SKM-1 (cell line): ENCODE data around the gene SPATA24.
A peak's percentile ranks its signal among the peaks of the same experiment; 100 is the strongest.
"Not testable (repeated sequence)": the region's sequence is repeated elsewhere in the genome, so short reads cannot be mapped to it uniquely, and the experiment has no call there.

Experiments
- DNase-seq: peaks from one replicate; lab custom pipeline; 2025; ENCODE audit not compliant: unreplicated experiment; lab: John Stamatoyannopoulos, UW

Gene SPATA24

DNA sequence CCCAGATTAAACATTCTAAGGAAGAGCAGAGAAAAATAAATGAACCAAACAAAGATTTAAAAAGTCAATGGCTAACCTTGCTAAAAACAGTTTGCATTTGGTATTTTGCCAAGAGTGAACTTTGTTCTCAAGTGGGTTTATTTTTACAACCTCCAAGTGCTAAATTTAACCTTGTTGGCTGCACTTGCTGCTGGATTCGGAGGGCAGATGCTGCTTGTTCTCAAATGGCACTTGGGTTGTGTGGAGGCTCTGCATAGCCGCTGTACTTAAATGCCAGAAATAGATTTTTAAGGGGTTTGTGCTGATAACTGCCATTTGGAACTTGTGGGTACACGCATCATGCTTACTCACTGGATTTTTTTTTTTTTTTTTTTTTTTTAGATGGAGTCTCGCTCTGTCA, 13.3 kb upstream of the SPATA24 start:
- DNase-seq, result no peak

DNA sequence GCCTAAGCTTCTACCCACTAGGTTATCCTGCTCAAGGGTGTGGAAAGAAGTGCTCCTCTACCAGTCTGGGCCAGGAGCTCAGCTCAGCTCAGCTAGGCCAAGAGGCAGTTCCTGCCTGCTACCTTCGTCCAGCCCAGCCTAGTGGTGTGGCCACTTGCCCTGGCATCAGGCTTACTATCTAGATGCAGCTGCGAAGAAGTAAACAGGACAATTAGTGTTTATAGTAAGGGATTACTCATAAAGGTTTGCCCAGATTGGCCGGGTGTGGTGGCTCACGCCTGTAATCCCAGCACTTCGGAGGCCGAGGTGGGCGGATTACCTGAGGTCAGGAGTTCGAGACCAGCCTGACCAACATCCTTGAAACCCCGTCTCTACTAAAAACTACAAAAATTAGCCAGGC, 12.8 kb upstream of the SPATA24 start:
- DNase-seq, result no peak

DNA sequence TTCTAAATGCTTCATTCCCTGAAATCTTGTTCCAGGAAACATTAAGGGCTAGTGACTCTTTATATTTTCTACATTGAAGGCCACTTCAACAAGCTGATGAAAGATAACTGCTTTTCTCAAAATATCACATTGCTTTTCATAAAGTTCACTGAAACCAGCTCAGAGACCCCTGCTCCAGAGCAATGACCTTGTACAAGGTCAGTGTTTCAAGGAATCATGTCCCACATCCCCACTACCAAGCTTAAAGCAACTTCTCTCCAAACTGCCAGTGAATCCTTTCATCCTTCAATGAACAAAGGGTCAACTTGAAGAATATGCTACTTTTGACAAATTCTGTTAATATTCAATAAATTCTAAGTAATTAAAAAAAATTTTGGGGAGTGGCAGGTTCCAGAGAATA, 12.0 kb upstream of the SPATA24 start:
- no peak for DNase-seq

DNA sequence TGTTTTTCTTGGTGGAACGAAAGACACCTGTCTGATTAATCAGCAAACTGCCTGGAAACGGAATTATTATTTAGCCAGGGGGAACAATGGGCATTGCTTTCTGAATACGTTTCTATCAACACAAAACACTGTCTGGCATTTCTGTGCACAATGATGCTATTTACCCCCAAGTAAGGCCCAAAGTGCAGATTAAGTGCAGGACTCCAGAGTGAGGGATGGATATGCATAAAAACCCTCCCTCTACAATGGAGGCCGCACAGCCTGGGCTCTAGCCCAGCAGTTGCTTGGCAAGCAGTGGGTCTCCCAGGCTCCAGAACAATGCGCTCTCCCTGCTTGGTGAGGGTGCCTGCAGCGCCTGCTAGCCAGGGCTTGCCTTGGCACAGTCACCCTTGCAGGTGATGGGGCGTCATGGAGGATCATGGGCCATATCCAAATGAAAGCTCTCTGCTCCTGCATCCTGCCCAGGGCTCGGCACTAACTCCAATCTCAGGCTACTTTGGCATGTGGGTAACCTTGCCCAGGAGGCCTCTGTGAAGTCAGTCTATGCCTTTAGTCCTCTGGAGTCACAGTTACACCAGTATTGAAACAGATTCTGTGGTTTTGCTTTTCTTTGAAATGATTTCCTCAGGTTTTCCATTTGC, 11.5 kb upstream of the SPATA24 start:
- DNase-seq, result no peak

DNA sequence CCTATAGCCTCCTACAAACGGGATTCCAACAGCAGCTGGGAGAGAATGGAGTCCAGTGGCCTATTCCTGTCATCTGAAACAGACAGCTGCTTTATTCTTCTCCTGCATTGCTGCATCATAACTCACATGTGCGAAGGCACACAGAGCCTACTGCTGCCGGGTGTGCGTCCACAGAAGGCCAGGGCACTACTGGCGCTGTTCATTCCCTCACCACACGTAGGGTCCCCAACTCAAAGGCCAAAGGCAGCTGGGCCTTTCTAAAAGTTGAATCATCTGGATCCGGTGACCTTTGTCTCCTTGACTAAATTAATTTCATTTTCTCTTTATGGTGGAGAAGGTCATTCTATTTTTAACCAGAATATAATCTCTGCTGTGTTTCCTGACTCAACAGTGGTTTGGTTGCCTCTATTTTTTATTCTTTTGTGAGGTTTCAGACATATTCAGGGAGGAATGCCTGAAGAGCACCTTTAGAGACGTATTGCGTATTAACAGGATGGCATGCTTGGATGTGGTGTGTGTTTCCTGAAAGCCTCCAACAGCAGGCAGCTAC, 10.8 kb upstream of the SPATA24 start:
- no peak for DNase-seq

DNA sequence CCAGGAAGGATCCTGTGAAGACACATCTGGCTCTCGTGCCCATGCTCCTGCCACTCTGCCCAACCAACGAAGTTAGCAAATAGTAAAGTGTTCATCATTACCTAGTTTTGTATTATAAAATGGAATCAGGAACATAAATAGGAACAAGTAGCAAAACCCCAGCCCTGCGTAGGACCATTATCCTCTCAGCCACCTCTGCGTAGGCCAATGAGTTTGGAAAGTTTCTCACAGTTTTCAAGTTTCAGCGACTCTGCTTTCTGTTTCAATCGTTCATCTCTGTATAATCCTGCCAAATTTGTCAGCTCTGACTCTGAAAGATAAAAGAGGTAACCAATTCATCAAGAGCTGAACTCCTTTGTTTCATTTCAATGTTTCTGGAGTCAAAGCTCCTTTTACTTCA, 10.1 kb upstream of the SPATA24 start:
- no peak for DNase-seq

DNA sequence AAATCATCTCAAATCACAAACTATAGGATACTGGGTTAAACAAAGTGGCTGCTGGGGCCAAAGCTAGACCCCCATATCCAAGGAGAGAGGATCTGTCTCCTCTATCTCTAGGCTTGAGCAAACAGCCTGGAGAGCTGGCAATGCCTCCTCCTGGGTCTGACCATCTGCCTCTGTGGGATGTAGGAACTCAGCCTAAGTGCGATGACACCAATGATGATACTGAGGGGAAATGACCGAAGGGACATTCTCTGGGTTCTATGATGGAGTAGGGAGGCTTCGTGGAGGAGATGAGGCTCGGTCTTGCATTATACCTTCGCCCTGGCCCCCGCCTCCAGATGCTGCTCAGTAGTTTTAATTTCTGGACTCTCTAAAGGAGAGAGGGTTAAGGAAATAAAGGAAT, 9.3 kb upstream of the SPATA24 start:
- DNase-seq, result no peak

DNA sequence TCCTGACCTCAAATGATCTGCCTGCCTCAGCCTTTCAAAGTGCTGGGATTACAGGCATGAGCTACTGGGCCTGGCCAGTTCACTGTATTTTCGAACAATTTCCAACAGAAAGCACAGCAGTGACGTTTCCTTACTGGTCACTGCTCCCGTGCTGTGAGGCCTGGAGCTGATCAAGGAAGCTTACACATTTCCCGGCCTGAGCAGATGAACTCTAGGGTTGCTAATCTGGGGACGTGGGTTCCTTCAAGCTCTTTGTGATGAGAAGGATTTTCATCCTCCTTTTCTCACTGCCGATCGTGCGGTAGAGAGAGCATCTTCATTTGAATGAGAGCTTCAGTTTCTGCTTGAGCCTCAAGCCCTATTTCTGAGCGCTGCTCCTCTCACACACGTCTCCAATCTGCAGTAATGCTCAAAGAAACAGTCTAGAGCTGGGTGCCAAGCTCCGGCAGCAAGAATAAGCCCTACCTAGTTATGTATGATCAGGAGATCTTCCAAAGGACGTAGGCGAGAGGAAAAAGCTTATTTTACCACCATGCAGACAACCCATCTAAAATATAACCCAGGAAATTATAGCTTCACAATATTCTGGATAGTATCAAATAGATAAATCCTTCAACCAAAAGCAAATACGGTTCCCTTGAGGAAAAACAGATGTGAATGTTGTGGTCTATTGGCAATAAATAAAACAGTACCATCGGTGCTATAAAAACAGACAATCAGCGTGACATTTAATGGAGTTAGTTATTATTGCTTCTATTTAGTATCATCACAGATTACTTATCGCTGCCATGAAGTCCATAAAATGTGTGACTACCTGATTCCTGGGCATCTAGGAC, 7.3 kb upstream of the SPATA24 start:
- no peak for DNase-seq

DNA sequence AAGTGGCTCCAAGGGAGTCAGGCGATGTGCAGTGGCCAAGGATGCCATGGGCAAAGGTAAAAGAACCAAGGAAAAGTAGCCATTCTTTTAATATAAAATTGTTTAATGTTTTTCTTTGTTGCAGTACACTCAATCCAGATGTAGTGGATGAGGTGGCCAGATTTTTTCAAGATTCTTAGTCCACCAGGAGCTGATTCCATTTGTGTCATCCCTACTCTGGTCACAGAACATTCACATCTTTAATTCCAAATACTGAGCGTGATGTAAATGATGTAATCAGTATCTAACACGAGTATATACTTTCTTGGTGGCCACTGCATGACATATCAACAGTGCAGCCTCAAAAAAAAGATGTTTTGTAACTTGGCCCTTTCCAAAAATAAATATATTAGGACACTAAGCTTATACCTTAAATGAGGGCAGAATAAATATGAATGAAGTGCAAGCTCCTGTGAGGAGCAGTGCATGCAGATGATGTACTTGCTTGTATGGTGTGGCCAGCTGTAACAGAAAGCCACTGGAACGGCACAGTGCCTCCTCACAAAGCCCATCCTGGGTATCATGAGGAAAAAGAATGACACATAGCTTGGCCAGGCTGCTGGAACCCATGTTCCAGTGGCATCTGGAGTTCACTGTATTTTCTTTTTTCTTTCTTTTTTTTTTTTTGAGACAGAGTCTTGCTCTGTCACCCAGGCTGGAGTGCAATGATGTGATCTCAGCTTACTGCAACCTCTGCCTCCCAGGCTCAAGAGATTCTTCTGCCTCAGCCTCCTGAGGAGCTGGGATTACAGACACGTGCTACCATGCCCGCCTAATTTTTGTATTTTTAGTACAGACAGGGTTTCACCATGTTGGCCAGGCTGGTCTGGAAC, 6.5 kb upstream of the SPATA24 start:
- DNase-seq, result no peak

DNA sequence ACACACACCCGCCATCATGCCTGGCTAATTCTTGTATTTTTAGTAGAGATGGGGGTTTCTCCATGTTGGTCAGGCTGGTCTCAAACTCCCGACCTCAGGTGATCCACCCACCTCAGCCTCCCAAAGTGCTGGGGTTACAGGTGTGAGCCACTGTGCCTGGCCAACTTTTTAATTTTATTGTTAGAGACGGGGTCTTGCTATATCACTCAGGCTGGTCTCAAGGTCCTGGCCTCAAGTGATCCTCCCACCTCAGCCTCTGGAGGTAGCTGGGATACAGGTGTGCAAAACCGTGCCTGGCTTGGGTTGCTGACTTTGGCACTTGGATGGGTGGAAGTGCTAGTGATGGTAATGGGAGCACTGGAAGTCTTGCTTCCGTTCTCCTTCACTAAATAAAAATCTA, 5.2 kb upstream of the SPATA24 start:
- DNase-seq, result not testable (repeated sequence)

DNA sequence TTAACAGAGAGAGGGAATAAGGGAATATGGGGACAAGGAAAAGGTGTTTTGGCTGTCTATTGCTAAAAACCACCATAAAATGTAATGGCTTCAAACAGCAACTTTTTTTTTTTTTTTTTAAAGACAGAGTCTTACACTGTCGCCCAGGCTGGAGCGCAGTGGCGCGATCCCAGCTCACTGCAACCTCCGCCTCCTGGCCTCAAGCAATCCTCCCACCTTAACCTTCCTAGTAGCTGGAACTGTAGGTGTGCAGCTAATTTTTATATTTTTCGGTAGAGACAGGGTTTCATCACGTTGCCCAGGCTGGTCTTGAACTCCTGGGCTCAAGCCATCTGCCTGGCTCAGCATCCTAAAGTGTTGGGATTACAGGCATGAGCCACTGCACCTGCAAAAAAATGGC, 4.3 kb upstream of the SPATA24 start:
- no peak for DNase-seq

DNA sequence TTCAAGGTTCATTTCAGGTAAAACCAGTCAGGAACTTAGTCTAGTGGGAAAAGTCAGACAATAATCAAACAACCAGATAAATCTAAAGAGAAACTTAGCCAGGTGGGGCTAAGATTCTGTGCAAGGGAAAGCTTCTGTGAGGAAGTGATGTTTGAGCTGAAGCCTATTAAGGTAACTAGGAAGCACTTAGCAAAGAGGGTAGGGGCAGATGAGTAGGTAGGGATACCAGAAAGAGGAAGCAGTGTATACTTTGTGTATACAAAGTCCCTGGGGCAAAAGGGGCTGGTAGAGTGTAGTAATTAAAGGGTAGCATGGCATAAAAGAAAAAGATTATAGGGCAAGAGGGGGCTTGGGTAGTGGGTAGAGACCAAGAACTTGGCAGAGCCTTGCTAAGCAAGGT, 3.6 kb upstream of the SPATA24 start:
- DNase-seq, result peak; percentile 67

DNA sequence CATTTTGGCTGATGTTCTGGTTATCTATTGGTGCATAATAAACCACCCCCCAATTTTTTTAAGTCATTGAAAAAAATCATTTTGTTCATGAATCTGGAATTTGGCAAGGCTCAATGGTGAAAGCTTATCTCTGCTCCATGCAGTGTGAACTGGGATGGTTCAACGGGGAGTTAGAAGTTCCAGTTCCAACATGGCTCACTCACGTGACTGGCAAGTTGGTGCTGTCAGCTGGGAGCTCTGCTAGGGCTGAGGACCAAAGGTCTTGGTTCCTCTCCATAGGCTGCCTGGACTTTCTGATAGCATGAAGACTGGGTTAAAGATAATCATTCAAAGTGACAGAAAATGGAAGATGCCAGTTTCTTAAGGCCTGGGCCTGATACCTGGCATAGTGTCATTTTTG, 3.1 kb upstream of the SPATA24 start:
- DNase-seq, result no peak

DNA sequence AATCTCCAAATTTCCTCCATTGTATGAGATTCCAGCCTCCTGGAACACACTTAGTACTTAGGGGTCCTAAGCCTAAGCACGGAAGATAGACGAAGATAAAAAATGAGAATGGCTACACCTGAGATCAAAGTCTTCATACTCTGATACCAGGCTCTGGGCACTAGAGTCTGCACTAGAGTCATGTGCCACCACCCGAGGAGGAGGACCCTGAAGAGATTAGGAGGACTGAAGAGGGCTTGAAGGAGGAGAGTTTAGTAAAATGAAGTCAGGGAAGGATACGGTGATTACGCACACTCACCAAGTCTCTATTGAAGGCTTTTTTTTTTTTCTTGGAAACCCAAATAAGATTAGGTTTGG, 573 bp upstream of the SPATA24 start:
- no peak for DNase-seq

DNA sequence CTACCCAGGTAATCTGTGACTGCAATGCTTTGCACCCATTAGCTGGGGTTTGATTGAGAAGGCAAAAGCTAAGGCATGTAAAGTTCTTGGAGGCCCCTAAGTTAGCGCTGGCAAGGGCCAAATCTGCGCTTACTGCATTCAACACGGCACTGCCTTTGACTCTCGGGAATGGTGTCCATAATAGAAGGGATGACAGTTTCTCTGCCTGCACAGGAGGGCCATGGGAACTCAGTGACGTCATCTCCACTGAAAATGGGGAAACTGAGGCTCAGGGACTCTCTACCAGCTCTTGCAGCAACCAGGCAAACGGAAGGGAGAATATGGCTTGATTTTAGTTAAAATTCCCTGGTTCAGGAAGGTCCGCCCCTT, 487 bp downstream of the SPATA24 start:
- DNase-seq, result no peak

DNA sequence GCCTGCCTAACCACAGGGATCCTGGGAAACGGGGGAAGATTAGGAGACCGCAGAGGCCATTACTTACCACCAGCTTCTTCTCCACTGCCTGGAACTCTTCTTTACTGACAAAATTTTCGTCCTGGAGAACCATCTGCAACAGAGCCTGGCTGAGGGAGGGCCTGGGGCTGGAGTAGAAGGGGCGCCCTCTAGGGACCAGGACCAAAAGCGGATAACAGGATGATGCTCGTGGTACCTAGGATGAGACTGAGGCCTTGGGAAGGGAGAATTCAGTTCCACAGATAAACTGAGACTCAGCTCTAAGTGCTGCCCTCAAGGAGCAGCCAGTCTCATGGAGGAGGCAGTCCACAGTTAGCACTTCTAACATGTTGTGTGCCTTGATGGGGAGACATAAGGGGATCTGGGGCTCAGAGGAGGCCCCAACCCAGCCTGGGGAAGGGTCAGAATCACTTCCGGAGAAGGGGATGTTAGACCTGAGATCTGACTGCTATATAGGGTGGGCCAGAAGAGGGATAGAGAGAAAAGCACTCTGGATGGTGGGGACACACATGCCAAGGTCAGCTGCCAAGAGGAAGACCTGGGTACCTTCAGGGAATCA, 1.2 kb downstream of the SPATA24 start:
- no peak for DNase-seq

DNA sequence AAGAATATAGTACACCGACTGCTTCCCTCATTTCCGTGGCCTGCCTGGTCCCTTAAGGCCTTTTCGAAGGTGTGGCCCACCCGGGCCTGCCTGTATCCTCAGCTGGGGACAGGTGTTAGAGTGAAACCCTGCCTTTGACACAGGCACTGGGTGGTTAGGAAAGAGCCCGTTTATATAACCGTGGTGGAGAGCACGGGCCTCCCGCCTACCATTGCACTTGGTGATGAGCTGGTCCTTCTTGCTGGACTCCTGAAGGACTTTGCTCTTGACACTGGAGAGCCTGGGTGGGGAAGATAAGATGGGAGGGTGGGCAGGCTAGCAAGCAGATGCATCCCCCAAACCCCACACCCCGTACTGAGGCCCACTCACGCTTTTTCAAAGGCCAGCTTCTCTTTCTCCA, 2.3 kb downstream of the SPATA24 start:
- no peak for DNase-seq

DNA sequence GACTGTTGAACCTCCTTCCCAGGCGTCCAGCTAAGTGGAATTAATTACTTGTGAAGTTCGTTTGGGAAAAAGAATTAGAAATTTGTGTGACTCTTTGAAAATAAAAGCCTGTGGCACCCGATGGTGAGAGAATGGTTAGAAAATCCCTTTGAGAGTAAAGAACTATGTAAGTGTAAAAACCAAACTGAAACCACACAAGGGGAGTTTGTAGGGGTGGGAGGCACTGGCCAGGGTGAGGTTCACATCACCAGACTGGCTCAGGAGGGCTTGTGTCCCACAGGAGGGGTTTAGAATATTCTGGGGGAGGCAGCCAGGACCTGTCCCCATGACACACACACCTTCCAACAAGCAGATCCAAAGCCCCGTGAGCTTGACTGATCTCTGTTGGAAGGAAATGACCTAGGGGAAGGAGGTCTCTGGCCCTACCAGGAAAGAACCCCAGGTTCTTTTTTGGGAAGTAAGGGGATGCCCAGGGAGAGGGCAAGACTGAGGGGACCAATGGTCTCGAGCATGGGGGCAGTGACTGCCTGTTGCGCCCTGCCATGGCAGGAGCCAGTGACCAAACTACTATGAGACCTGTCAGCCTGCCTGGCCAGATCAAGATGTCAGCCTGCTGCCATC, 4.3 kb downstream of the SPATA24 start:
- DNase-seq, result no peak

DNA sequence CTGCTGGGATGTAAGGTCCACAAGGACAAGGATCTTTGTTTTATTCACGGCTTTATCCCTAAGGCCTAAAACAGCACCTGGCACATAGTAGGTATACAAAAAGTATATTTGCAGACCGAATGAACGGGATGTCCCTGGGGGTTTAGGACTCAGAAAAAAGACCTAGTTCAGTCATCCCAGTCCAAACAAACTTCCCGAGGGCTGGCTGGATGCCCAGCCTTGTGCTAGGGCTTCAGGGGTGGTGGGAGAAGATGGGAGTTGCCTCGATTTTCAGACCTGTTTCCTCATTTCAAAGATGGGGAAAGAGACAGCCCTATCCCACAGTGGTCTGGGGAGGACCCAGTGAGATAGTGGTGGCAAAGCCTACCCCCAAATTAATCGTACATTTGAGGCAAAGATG, 6.0 kb downstream of the SPATA24 start:
- DNase-seq, result no peak

DNA sequence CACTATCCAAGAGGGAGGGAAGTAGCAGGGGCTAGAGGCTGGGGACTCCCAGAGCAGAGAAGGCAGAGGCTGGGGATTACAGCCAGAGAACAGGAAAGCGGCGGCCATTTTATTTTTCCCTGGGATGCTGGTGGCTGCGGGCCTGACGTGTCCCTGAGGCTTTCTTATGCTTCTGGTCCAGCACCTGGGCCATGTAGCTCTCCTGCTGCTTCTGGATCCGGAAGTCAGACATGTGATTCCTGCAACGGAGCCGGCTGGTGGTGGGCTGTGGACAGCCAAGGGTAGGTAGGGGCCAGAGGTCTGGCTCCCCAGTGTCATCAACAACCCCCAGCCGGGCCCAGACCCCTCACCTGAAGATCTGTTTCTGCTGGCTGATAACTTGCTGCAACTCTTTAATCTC, 7.2 kb downstream of the SPATA24 start:
- no peak for DNase-seq
